SK-N-SH (cell line): ENCODE data around the gene SLC66A1. TPM values are rescaled to one million over a fixed set of nuclear protein-coding genes. Genes with fewer than 3 reads are reported as not detected.

Experiments
- CTCF ChIA-PET: fragments of 300-600, 350-600 bp; formaldehyde crosslinking; extraction: SDS; loops from one replicate; lab custom pipeline; 2021; lab: Yijun Ruan, JAX
- POLR2A ChIA-PET: fragments of 350-600 bp; sonication (Branson Sonifier 250); formaldehyde crosslinking; extraction: SDS; loops from one replicate; lab custom pipeline; 2020; ENCODE audit warnings: antibody characterized with exemption, inconsistent platforms; lab: Yijun Ruan, JAX
- DNase-seq: peaks from one replicate; pipeline ENCODE4 v3.0.0; 2012
- H2AFZ ChIP-seq: fragments of 200-600 bp; sonication (generic); 2 replicates; pipeline ENCODE4 v1.8.1; 2016; ENCODE audit warnings: antibody characterized with exemption, mild to moderate bottlenecking, low read depth
- H3F3A ChIP-seq: fragments of 200-600 bp; sonication (generic); replicated peaks from 2 replicates; pipeline ENCODE3; 2016; ENCODE audit warnings: antibody characterized with exemption, mild to moderate bottlenecking; ENCODE audit not compliant: insufficient read depth
- H3K27ac ChIP-seq, 2 experiments: fragments of 200-500 bp in 1 of 2; fragments of 200-600 bp in 1 of 2; sonication (Bioruptor generic) in 1 of 2; sonication (generic), shearing (Covaris generic) in 1 of 2; 2 replicates each; pipeline versions ENCODE4 v1.5.1 to v1.6.1; 2014 to 2016; ENCODE audit warnings: low read depth in 2 of 2, inconsistent platforms in 1 of 2, low read length in 1 of 2, mild to moderate bottlenecking in 1 of 2, mixed read lengths in 1 of 2
- H3K27me3 ChIP-seq: fragments of 200-600 bp; sonication (generic), shearing (Covaris generic); 2 replicates; pipeline ENCODE4 v1.6.1; 2016; ENCODE audit warnings: mixed run types; ENCODE audit not compliant: insufficient read depth
- H3K36me3 ChIP-seq, 2 experiments: fragments of 200-500 bp in 1 of 2; fragments of 200-600 bp in 1 of 2; sonication (Bioruptor generic) in 1 of 2; sonication (generic) in 1 of 2; replicated peaks in 1 of 2; 2 replicates each; pipeline versions ENCODE3 to v1.5.1; 2014 to 2016; ENCODE audit warnings: low read length in 1 of 2, mild to moderate bottlenecking in 1 of 2; ENCODE audit not compliant: insufficient read depth in 2 of 2, control insufficient read depth in 1 of 2
- H3K4me1 ChIP-seq, 2 experiments: fragments of 200-500 bp in 1 of 2; fragments of 200-600 bp in 1 of 2; sonication (Bioruptor generic) in 1 of 2; sonication (generic), shearing (Covaris generic) in 1 of 2; 2 replicates each; pipeline versions ENCODE4 v1.5.1 to v1.6.1; 2014 to 2016; ENCODE audit warnings: low read depth in 1 of 2, low read length in 1 of 2, mixed run types in 1 of 2; ENCODE audit not compliant: insufficient read depth in 2 of 2, control insufficient read depth in 1 of 2
- H3K4me2 ChIP-seq: fragments of 200-600 bp; sonication (generic), shearing (Covaris generic); 2 replicates; pipeline ENCODE4 v1.6.1; 2017; ENCODE audit warnings: mixed run types
- H3K4me3 ChIP-seq, 2 experiments: fragments of 200-500 bp in 1 of 2; fragments of 200-600 bp in 1 of 2; sonication (Bioruptor generic) in 1 of 2; sonication (generic), shearing (Covaris generic) in 1 of 2; 2 replicates each; pipeline versions ENCODE4 v1.5.1 to v1.8.1; 2014 to 2016; ENCODE audit warnings: low read depth in 2 of 2, inconsistent platforms in 1 of 2, low read length in 1 of 2, mild to moderate bottlenecking in 1 of 2, mixed read lengths in 1 of 2, moderate library complexity in 1 of 2
- H3K79me2 ChIP-seq: fragments of 200-600 bp; sonication (generic); 2 replicates; pipeline ENCODE4 v1.8.1; 2017; ENCODE audit warnings: mild to moderate bottlenecking; ENCODE audit not compliant: insufficient read depth
- H3K9ac ChIP-seq: fragments of 200-600 bp; sonication (generic); 2 replicates; pipeline ENCODE4 v1.6.1; 2017; ENCODE audit warnings: mixed run types
- H3K9me2 ChIP-seq: fragments of 200-600 bp; sonication (generic); 2 replicates; pipeline ENCODE4 v1.6.1; 2017; ENCODE audit warnings: mixed run types
- H3K9me3 ChIP-seq: fragments of 200-600 bp; sonication (generic); 2 replicates; pipeline ENCODE4 v1.6.1; 2017; ENCODE audit warnings: mixed run types, mild to moderate bottlenecking, moderate library complexity
- H4K20me1 ChIP-seq: fragments of 200-600 bp; sonication (generic); 2 replicates; pipeline ENCODE4 v1.6.1; 2017; ENCODE audit warnings: mild to moderate bottlenecking, mixed run types; ENCODE audit not compliant: insufficient read depth
- CHD2 ChIP-seq: fragments of 150-350 bp; IDR thresholded peaks from 2 replicates; pipeline ENCODE4 v1.6.1; 2018; ENCODE audit warnings: low read length; ENCODE audit not compliant: partially characterized antibody
- CTCF ChIP-seq: fragments of 200-600 bp; sonication (generic); IDR thresholded peaks from 2 replicates; pipeline ENCODE4 v1.6.1; 2017; ENCODE audit warnings: antibody characterized with exemption, mild to moderate bottlenecking, moderate library complexity
- FOSL2 ChIP-seq: IDR thresholded peaks from 2 replicates; pipeline ENCODE4 v1.4.0; 2012; ENCODE audit warnings: low read depth, mild to moderate bottlenecking, moderate library complexity, borderline replicate concordance
- JUND ChIP-seq: IDR thresholded peaks from 2 replicates; pipeline ENCODE4 v1.4.0; 2012
- MAX ChIP-seq: IDR thresholded peaks from 2 replicates; pipeline ENCODE4 v1.4.0; 2012; ENCODE audit warnings: low read depth
- MEF2A ChIP-seq: IDR thresholded peaks from 2 replicates; pipeline ENCODE4 v1.4.0; 2012; ENCODE audit warnings: low read depth, borderline replicate concordance
- MXI1 ChIP-seq: IDR thresholded peaks from 2 replicates; pipeline ENCODE4 v1.6.1; 2012; ENCODE audit warnings: mild to moderate bottlenecking, low read depth, low read length, improper control_type of control experiment
- NRF1 ChIP-seq: IDR thresholded peaks from 2 replicates; pipeline ENCODE4 v1.6.1; 2012; ENCODE audit warnings: low read depth, mild to moderate bottlenecking, low read length
- PBX3 ChIP-seq: IDR thresholded peaks from 2 replicates; pipeline ENCODE4; 2012
- POLR2AphosphoS5 ChIP-seq: IDR thresholded peaks from 2 replicates; pipeline ENCODE4 v1.6.1; 2012; ENCODE audit warnings: low read depth, low read length
- REST ChIP-seq: IDR thresholded peaks from 2 replicates; pipeline ENCODE4 v1.6.1; 2012; ENCODE audit warnings: mild to moderate bottlenecking, low read depth, low read length, moderate library complexity
- SIN3A ChIP-seq: IDR thresholded peaks from 2 replicates; pipeline ENCODE4 v1.6.1; 2012; ENCODE audit warnings: low read depth, mild to moderate bottlenecking, low read length, moderate library complexity, borderline replicate concordance
- SMC3 ChIP-seq: IDR thresholded peaks from 2 replicates; pipeline ENCODE4 v1.6.1; 2012; ENCODE audit warnings: low read depth, low read length, improper control_type of control experiment
- TAF1 ChIP-seq: IDR thresholded peaks from 2 replicates; pipeline ENCODE4 v1.6.1; 2012; ENCODE audit warnings: low read depth, mild to moderate bottlenecking, low read length, moderate library complexity, borderline replicate concordance
- TCF12 ChIP-seq: IDR thresholded peaks from 2 replicates; pipeline ENCODE4 v1.4.0; 2012
- TEAD4 ChIP-seq: IDR thresholded peaks from 2 replicates; pipeline ENCODE4 v1.4.0; 2012; ENCODE audit warnings: mild to moderate bottlenecking, borderline replicate concordance; ENCODE audit not compliant: insufficient read depth
- USF1 ChIP-seq: IDR thresholded peaks from 2 replicates; pipeline ENCODE4 v1.4.0; 2012; ENCODE audit warnings: low read depth, borderline replicate concordance
- USF2 ChIP-seq: fragments of 150-350 bp; IDR thresholded peaks from 2 replicates; pipeline ENCODE4 v1.6.1; 2017; ENCODE audit warnings: antibody characterized with exemption, low read length, low read depth, borderline replicate concordance
- ZBTB33 ChIP-seq: IDR thresholded peaks from 2 replicates; pipeline ENCODE4 v1.4.0; 2012; ENCODE audit warnings: low read depth, borderline replicate concordance
- WGBS: methylation state at CpG from one replicate; pipeline ENCODE4 v1.1.6; 2017; ENCODE audit warnings: low lambda C conversion rate; 5-methylcytosine and 5-hydroxymethylcytosine counted together
- polyA plus RNA-seq, 3 experiments: library from polyadenylated mRNA; depleted of rRNA; stranded (reverse); fragments of >200 nt; gene quantifications; 2 replicates each; pipeline ENCODE4 v1.2.3, GENCODE V29; 2012

The SLC66A1 gene
- 16.9 and 19.1 TPM in 2 replicates for polyA plus RNA-seq (2012; rRNA removed)
- 6.0 and 11.3 TPM in 2 replicates for polyA plus RNA-seq (2012; cell fraction: cytosol; rRNA removed)
- 23.0 and 23.6 TPM in 2 replicates for polyA plus RNA-seq (2012; cell fraction: nucleus; rRNA removed)

- 0% methylated on average over 15 of the region's 105 CpGs for WGBS
- Histone ChIP-seq H3K27ac (peak within 1 kb of the TSS; percentile 70 to 71), H3K9ac (peak within 1 kb of the TSS; percentile 88), H3K4me2 (peak within 1 kb of the TSS; percentile 98), H3K4me1 (peaks cover 5 to 25% of the 10 kb centered on the region in 2 experiments; a peak in 1 of 4 replicates), H3K9me2 (no peaks in the 10 kb centered on the region), H3F3A (no peaks in the 10 kb centered on the region), H3K79me2 (peaks cover 71% of the 10 kb centered on the region), H3K27me3 (no peaks in the 10 kb centered on the region), H3K4me3 (peak within 1 kb of the TSS; percentile 82 to 85), H4K20me1 (peaks cover 19% of the 10 kb centered on the region), H3K36me3 (peaks cover 3 to 13% of the 10 kb centered on the region in 2 experiments), H3K9me3 (no peaks in the 10 kb centered on the region), H2AFZ (peak within 1 kb of the TSS; percentile 64)
- ChIA-PET CTCF (interaction anchor here (0.6 to 2.4 kb wide), 10 partner anchors 11 to 370 kb away, joined by 3 to 8 read pairs (median 4); partner anchors contain the start of gene NBL1), POLR2A (interaction anchor here (0.7 to 2.0 kb wide), 4 partner anchors 10 to 43 kb away, joined by 3 to 4 read pairs (median 4); no protein-coding TSS in a partner anchor)
- DNase-seq = peak; percentile 100
- TF ChIP-seq FOSL2 = peak; percentile 34; the same call in 1 of the 2 replicates
- peak; percentile 77 for TF ChIP-seq MXI1
- TF ChIP-seq POLR2AphosphoS5 = peak; percentile 79; the same call in 1 of the 2 replicates
- peak; percentile 86 for TF ChIP-seq NRF1
- peak; percentile 65 for TF ChIP-seq MAX
- TF ChIP-seq ZBTB33 = peak; percentile 86; the same call in 1 of the 2 replicates
- TF ChIP-seq REST = 0 out of 2 replicates have a peak, but pooled peaks have one; percentile 6
- peak; percentile 97 for TF ChIP-seq CHD2
- peak; percentile 88 for TF ChIP-seq USF1
- TF ChIP-seq SIN3A = no peak; the same call in 1 of the 2 replicates
- peak; percentile 45; the same call in 1 of the 2 replicates for TF ChIP-seq USF2
- peak; percentile 82 for TF ChIP-seq TAF1
- no peak for TF ChIP-seq TEAD4
- TF ChIP-seq CTCF = no peak
- no peak for TF ChIP-seq JUND
- TF ChIP-seq TCF12 = no peak
- no peak for TF ChIP-seq PBX3
- TF ChIP-seq MEF2A = no peak
- no peak for TF ChIP-seq SMC3
Observed at GRCh38 chr1:19311931-19312781, at the start of gene SLC66A1, which contains the start of gene AKR7A2. TSS of gene SLC66A1 (plus strand) at chr1:19312326. CDS start at chr1:19317678, 5,352 bp downstream. TSS of gene AKR7A2 (minus strand) at chr1:19312144. CDS start at chr1:19312124, 20 bp downstream.
